ENCODE results near the gene CKB.
"Not testable (repeated sequence)": the region's sequence is repeated elsewhere in the genome, so short reads cannot be mapped to it uniquely, and the experiment has no call there.

The CKB gene

GRCh38 chr14:103526247-103526913 lies 3.8 kb upstream of the CKB start:
- no peak for DNase-seq (ENCODE audit: low read depth)

- not testable (repeated sequence) for DNase-seq (ENCODE audit: low read depth)
These were observed 3.0 kb upstream of the CKB start for GRCh38 chr14:103525430-103526246.

- no peak for DNase-seq (ENCODE audit: low read depth)
These were observed 1.6 kb upstream of the CKB start for GRCh38 chr14:103524002-103524935.

- no peak for DNase-seq (ENCODE audit: low read depth)
These were observed 935 bp upstream of the CKB start for GRCh38 chr14:103523575-103523954.

GRCh38 chr14:103521951-103522563 lies 573 bp downstream of the CKB start:
- no peak for DNase-seq (ENCODE audit: low read depth)

- DNase-seq (ENCODE audit: low read depth): no peak
These were observed 1.1 kb downstream of the CKB start for GRCh38 chr14:103521438-103521950.

GRCh38 chr14:103520657-103521437 lies 1.8 kb downstream of the CKB start:
- peak; percentile 72 for DNase-seq (ENCODE audit: low read depth)

- DNase-seq (ENCODE audit: low read depth): no peak
These were observed 2.4 kb downstream of the CKB start for GRCh38 chr14:103520269-103520656.

GRCh38 chr14:103519837-103520212 lies 2.8 kb downstream of the CKB start:
- no peak for DNase-seq (ENCODE audit: low read depth)

- DNase-seq (ENCODE audit: low read depth): peak; percentile 88
These were observed 3.4 kb downstream of the CKB start for GRCh38 chr14:103519043-103519836.

GRCh38 chr14:103518422-103519042 lies 4.1 kb downstream of the CKB start:
- DNase-seq (ENCODE audit: low read depth): no peak

GRCh38 chr14:103517721-103518421 lies 4.8 kb downstream of the CKB start:
- DNase-seq (ENCODE audit: low read depth): no peak

GRCh38 chr14:103517174-103517566 lies 5.5 kb downstream of the CKB start:
- DNase-seq (ENCODE audit: low read depth): no peak

- DNase-seq (ENCODE audit: low read depth): no peak
These were observed 6.0 kb downstream of the CKB start for GRCh38 chr14:103516426-103517173.

GRCh38 chr14:103514596-103515421 lies 7.8 kb downstream of the CKB start:
- no peak for DNase-seq (ENCODE audit: low read depth)

- DNase-seq (ENCODE audit: low read depth): no peak
These were observed 9.7 kb downstream of the CKB start for GRCh38 chr14:103512701-103513611.

Data from CMK (cell line).